HepG2 (cell line): ENCODE measurements around the gene SSX2IP. TPM values are rescaled to one million over a fixed set of nuclear protein-coding genes. Genes with fewer than 3 reads are reported as not detected.

Experiments used
- ARNT2 ChIP-seq: sonication (generic); formaldehyde crosslinking; IDR thresholded peaks from 2 replicates; pipeline ENCODE4 v1.8.0; 2022; ENCODE audit warnings: mild to moderate bottlenecking, low read depth, missing genetic modification reagents, moderate library complexity
- FOXP1 ChIP-seq, 2 experiments: fragments of 450-650 bp in 1 of 2; IDR thresholded peaks; 2 replicates each; pipeline ENCODE4 v1.6.1; 2017 to 2018; ENCODE audit warnings: antibody characterized with exemption in 1 of 2
- PHF21A ChIP-seq: sonication (generic); formaldehyde crosslinking; IDR thresholded peaks from 2 replicates; pipeline ENCODE4 v1.5.0; 2020; ENCODE audit warnings: mild to moderate bottlenecking, missing genetic modification reagents
- RCOR2 ChIP-seq: IDR thresholded peaks from 2 replicates; pipeline ENCODE4 v1.6.1; 2016; ENCODE audit warnings: missing biosample characterization, missing genetic modification reagents
- SMARCE1 ChIP-seq: fragments of 450-650 bp; IDR thresholded peaks from 2 replicates; pipeline ENCODE4 v1.6.1; 2017; ENCODE audit warnings: borderline replicate concordance
- SNRNP70 ChIP-seq: fragments of 200-400 bp; formaldehyde crosslinking; IDR thresholded peaks from 2 replicates; pipeline ENCODE4 v1.6.1; 2017; ENCODE audit warnings: mild to moderate bottlenecking, low read depth, low read length, moderate library complexity
- SP5 ChIP-seq: IDR thresholded peaks from 2 replicates; pipeline ENCODE4 v1.6.1; 2016; ENCODE audit warnings: low read depth, borderline replicate concordance
- U2AF2 ChIP-seq: fragments of 200-400 bp; formaldehyde crosslinking; IDR thresholded peaks from 2 replicates; pipeline ENCODE4 v1.6.1; 2017; ENCODE audit warnings: low read depth, mild to moderate bottlenecking, low read length
- ZBTB20 ChIP-seq: sonication (generic); formaldehyde crosslinking; IDR thresholded peaks from 2 replicates; pipeline ENCODE4 v1.8.1; 2023; ENCODE audit warnings: missing genetic modification reagents, low read depth, mild to moderate bottlenecking, borderline replicate concordance
- ZFP36L2 ChIP-seq: sonication (generic); formaldehyde crosslinking; IDR thresholded peaks from 2 replicates; pipeline ENCODE4 v1.4.0; 2020; ENCODE audit warnings: missing genetic modification reagents
- ZNF253 ChIP-seq: sonication (generic); formaldehyde crosslinking; IDR thresholded peaks from 2 replicates; pipeline ENCODE4 v1.8.0; 2022; ENCODE audit warnings: mild to moderate bottlenecking, missing genetic modification reagents, borderline replicate concordance
- ZNF33B ChIP-seq: sonication (generic); formaldehyde crosslinking; IDR thresholded peaks from 2 replicates; pipeline ENCODE4 v1.5.1; 2020; ENCODE audit warnings: mild to moderate bottlenecking, missing genetic modification reagents
- ZNF432 ChIP-seq: sonication (generic); formaldehyde crosslinking; IDR thresholded peaks from 2 replicates; pipeline ENCODE4 v1.5.0; 2020; ENCODE audit warnings: missing genetic modification reagents, mild to moderate bottlenecking, borderline replicate concordance
- ZNF44 ChIP-seq: sonication (generic); formaldehyde crosslinking; IDR thresholded peaks from 2 replicates; pipeline ENCODE4 v1.5.1; 2020; ENCODE audit warnings: mild to moderate bottlenecking, missing genetic modification reagents
- ZNF451 ChIP-seq: sonication (generic); formaldehyde crosslinking; IDR thresholded peaks from 2 replicates; pipeline ENCODE4 v1.5.0; 2020; ENCODE audit warnings: mild to moderate bottlenecking, missing genetic modification reagents
- ZNF530 ChIP-seq: sonication (generic); formaldehyde crosslinking; IDR thresholded peaks from 2 replicates; pipeline ENCODE4 v1.5.0; 2020; ENCODE audit warnings: low read depth, mild to moderate bottlenecking, missing genetic modification reagents
- ZNF709 ChIP-seq: sonication (generic); formaldehyde crosslinking; IDR thresholded peaks from 2 replicates; pipeline ENCODE4 v1.5.0; 2020; ENCODE audit warnings: mild to moderate bottlenecking, missing genetic modification reagents
- polyA plus RNA-seq, 8 experiments: library from polyadenylated mRNA; depleted of rRNA in 3 of 8; stranded (reverse) in 7 of 8; unstranded in 1 of 8; fragments of >200 nt; fragmentation: Illumina TruSeq in 4 of 8; extraction: Trizol in 4 of 8; gene quantifications; 2 replicates each; pipeline versions ENCODE4 v1.2.1 to v1.2.3, GENCODE V29; 2011 to 2016; ENCODE audit warnings: low read depth in 4 of 8, missing spikeins in 1 of 8, mixed read lengths in 1 of 8; ENCODE audit not compliant: insufficient read depth in 1 of 8
- total RNA-seq, 5 experiments: library from RNA; depleted of rRNA; stranded (reverse); fragments of >200 nt; fragmentation: Illumina TruSeq; extraction: Trizol; gene quantifications; 2 replicates each; pipeline ENCODE4 v1.2.3, GENCODE V29; 2016; ENCODE audit warnings: low read depth in 1 of 5
- TF ChIP-seq, protein P1 (sequence below): IDR thresholded peaks from 2 replicates; pipeline ENCODE4 v1.6.1; 2016; ENCODE audit warnings: control low read depth
- TF ChIP-seq, protein P2 (sequence below): sonication (generic); formaldehyde crosslinking; IDR thresholded peaks from 2 replicates; pipeline ENCODE4 v1.4.0; 2020; ENCODE audit warnings: missing genetic modification reagents, low read depth, mild to moderate bottlenecking, borderline replicate concordance
- TF ChIP-seq, protein P3 (sequence below): sonication (generic); formaldehyde crosslinking; IDR thresholded peaks from 2 replicates; pipeline ENCODE4 v1.5.1; 2020; ENCODE audit warnings: mild to moderate bottlenecking, missing genetic modification reagents, borderline replicate concordance
- TF ChIP-seq, protein P4 (sequence below): sonication (generic); formaldehyde crosslinking; IDR thresholded peaks from 2 replicates; pipeline ENCODE4 v1.4.0; 2020; ENCODE audit warnings: missing genetic modification reagents
- TF ChIP-seq, protein P5 (sequence below): fragments of 450-650 bp; IDR thresholded peaks from 2 replicates; pipeline ENCODE4 v1.6.1; 2017
- TF ChIP-seq, protein P6 (sequence below): sonication (generic); formaldehyde crosslinking; IDR thresholded peaks from 2 replicates; pipeline ENCODE4 v1.8.1; 2023; ENCODE audit warnings: mild to moderate bottlenecking, missing genetic modification reagents

Gene SSX2IP
- total and polyA plus RNA-seq, 2 of the 13 experiments (the other 11 are each of a cell fraction or from before 2014, with no cell fraction given): 2.7 to 23.7 TPM

DNA sequence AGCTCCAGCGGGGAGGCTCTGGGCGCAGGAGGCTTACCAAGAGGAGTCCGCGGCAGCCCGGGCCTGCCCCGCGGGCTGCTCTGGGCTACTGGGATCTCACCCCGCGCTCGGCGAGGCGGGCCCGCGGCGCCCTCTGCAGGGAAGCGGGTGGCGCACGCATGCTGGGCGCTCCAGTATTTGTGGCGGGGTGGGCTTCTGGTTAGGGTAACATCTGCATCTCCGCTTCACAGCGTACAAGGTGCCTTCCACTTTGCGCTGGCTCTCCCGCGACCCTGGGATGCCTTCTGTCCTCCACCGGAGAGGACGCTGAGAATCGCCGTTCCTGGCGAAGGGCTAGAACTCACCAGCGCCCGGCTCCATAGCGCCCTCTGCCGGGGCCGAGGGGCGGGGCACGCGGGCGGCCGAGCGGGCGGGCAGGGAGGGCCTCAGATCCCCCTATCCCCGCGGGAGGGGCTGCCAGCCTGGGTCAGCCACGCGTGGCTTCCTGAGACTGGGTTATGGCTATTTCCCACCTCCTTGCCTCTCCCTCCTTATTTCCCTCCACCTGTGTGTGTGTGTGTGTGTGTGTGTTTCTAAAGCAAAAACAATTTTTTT is 69.4 kb downstream of the SSX2IP start (continued):
- no peak for TF ChIP-seq ZNF709 (CRISPR knock-in tag)
- TF ChIP-seq, protein P1, sequence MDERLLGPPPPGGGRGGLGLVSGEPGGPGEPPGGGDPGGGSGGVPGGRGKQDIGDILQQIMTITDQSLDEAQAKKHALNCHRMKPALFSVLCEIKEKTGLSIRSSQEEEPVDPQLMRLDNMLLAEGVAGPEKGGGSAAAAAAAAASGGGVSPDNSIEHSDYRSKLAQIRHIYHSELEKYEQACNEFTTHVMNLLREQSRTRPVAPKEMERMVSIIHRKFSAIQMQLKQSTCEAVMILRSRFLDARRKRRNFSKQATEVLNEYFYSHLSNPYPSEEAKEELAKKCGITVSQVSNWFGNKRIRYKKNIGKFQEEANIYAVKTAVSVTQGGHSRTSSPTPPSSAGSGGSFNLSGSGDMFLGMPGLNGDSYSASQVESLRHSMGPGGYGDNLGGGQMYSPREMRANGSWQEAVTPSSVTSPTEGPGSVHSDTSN (CRISPR knock-in tag): no peak
- TF ChIP-seq, protein P2, sequence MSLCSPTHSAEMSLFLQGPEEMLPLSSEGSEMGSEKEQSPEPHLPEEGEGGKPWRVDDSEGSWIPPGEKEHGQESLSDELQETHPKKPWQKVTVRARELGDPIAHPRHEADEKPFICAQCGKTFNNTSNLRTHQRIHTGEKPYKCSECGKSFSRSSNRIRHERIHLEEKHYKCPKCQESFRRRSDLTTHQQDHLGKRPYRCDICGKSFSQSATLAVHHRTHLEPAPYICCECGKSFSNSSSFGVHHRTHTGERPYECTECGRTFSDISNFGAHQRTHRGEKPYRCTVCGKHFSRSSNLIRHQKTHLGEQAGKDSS (CRISPR knock-in tag): no peak
- no peak for TF ChIP-seq ARNT2 (CRISPR knock-in tag)
- no peak for TF ChIP-seq SP5
- TF ChIP-seq, protein P3, sequence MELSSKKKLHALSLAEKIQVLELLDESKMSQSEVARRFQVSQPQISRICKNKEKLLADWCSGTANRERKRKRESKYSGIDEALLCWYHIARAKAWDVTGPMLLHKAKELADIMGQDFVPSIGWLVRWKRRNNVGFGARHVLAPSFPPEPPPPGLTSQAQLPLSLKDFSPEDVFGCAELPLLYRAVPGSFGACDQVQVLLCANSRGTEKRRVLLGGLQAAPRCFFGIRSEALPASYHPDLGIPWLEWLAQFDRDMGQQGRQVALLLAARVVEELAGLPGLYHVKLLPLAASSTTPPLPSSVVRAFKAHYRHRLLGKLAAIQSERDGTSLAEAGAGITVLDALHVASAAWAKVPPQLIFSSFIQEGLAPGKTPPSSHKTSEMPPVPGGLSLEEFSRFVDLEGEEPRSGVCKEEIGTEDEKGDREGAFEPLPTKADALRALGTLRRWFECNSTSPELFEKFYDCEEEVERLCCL (CRISPR knock-in tag): no peak
- TF ChIP-seq ZNF44 (CRISPR knock-in tag): no peak
- TF ChIP-seq SMARCE1: no peak
- 0 out of 2 replicates have a peak, but pooled peaks have one; percentile 37 for TF ChIP-seq ZNF33B (CRISPR knock-in tag)
- TF ChIP-seq ZNF451: no peak
- 0 out of 2 replicates have a peak, but pooled peaks have one; percentile 39 for TF ChIP-seq PHF21A (CRISPR knock-in tag)
- no peak for TF ChIP-seq ZNF432 (CRISPR knock-in tag)
- TF ChIP-seq, protein P4, sequence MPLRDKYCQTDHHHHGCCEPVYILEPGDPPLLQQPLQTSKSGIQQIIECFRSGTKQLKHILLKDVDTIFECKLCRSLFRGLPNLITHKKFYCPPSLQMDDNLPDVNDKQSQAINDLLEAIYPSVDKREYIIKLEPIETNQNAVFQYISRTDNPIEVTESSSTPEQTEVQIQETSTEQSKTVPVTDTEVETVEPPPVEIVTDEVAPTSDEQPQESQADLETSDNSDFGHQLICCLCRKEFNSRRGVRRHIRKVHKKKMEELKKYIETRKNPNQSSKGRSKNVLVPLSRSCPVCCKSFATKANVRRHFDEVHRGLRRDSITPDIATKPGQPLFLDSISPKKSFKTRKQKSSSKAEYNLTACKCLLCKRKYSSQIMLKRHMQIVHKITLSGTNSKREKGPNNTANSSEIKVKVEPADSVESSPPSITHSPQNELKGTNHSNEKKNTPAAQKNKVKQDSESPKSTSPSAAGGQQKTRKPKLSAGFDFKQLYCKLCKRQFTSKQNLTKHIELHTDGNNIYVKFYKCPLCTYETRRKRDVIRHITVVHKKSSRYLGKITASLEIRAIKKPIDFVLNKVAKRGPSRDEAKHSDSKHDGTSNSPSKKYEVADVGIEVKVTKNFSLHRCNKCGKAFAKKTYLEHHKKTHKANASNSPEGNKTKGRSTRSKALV (CRISPR knock-in tag): 0 out of 2 replicates have a peak, but pooled peaks have one; percentile 50
- TF ChIP-seq, protein P5, sequence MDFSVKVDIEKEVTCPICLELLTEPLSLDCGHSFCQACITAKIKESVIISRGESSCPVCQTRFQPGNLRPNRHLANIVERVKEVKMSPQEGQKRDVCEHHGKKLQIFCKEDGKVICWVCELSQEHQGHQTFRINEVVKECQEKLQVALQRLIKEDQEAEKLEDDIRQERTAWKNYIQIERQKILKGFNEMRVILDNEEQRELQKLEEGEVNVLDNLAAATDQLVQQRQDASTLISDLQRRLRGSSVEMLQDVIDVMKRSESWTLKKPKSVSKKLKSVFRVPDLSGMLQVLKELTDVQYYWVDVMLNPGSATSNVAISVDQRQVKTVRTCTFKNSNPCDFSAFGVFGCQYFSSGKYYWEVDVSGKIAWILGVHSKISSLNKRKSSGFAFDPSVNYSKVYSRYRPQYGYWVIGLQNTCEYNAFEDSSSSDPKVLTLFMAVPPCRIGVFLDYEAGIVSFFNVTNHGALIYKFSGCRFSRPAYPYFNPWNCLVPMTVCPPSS: no peak
- no peak for TF ChIP-seq RCOR2
- TF ChIP-seq ZFP36L2 (CRISPR knock-in tag): no peak
- TF ChIP-seq SNRNP70: no peak
- TF ChIP-seq ZNF253: no peak
- TF ChIP-seq, protein P6, sequence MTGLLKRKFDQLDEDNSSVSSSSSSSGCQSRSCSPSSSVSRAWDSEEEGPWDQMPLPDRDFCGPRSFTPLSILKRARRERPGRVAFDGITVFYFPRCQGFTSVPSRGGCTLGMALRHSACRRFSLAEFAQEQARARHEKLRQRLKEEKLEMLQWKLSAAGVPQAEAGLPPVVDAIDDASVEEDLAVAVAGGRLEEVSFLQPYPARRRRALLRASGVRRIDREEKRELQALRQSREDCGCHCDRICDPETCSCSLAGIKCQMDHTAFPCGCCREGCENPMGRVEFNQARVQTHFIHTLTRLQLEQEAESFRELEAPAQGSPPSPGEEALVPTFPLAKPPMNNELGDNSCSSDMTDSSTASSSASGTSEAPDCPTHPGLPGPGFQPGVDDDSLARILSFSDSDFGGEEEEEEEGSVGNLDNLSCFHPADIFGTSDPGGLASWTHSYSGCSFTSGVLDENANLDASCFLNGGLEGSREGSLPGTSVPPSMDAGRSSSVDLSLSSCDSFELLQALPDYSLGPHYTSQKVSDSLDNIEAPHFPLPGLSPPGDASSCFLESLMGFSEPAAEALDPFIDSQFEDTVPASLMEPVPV: no peak
- TF ChIP-seq U2AF2: no peak
- TF ChIP-seq ZBTB20 (CRISPR knock-in tag): no peak
- TF ChIP-seq ZNF530 (CRISPR knock-in tag): no peak
- no peak for TF ChIP-seq FOXP1 (IDR thresholded peaks at IDR 0.05)
- no peak for TF ChIP-seq FOXP1 (CRISPR knock-in tag; IDR thresholded peaks at IDR 0.05)
